Epithelial cell of prostate (primary cell): ENCODE measurements around the gene CLEC12A.

Source experiments
- DNase-seq: peaks from one replicate; pipeline ENCODE4 v3.0.0-alpha.2; 2011; ENCODE audit warnings: low read depth, low spot score
- H3K27ac ChIP-seq: fragments of 450-650 bp; 2 replicates; pipeline ENCODE4 v1.5.1; 2017; ENCODE audit warnings: mild to moderate bottlenecking

The CLEC12A gene

GRCh38 chr12:10030446-10030845, 59.2 kb downstream of the CLEC12A start, which contains the start of gene CLEC9A:
Gene CLEC9A (plus strand): TSS chr12:10030682. CDS start chr12:10052688, 22,006 bp downstream.
- H3K27ac ChIP-seq = peak within 1 kb of the TSS; percentile 39

GRCh38 chr12:10031321-10031720, 60.1 kb downstream of the CLEC12A start:
- peak overlapping the region; percentile 39 for H3K27ac ChIP-seq
- no peak for DNase-seq

More at GRCh38 chr12:10030446-10030845, 59.2 kb downstream of the CLEC12A start, which contains the start of gene CLEC9A:
- no peak for DNase-seq

GRCh38 chr12:10031771-10032175, 60.6 kb downstream of the CLEC12A start:
- DNase-seq = no peak
- H3K27ac ChIP-seq = peak overlapping the region; percentile 39

GRCh38 chr12:10033783-10034545, 62.8 kb downstream of the CLEC12A start:
- DNase-seq = no peak
- no peak overlapping the region for H3K27ac ChIP-seq
